HG02588 (cell line): ENCODE measurements around the gene CBARP.
A peak's percentile ranks its signal among the peaks of the same experiment; 100 is the strongest.

Experiments
- ATAC-seq: cut with Tn5 transposase; IDR thresholded peaks from one replicate; pipeline ENCODE4 v1.9.1; 2021; ENCODE audit warnings: mild to moderate bottlenecking, moderate library complexity; ENCODE audit not compliant: unreplicated experiment

The CBARP gene

DNA sequence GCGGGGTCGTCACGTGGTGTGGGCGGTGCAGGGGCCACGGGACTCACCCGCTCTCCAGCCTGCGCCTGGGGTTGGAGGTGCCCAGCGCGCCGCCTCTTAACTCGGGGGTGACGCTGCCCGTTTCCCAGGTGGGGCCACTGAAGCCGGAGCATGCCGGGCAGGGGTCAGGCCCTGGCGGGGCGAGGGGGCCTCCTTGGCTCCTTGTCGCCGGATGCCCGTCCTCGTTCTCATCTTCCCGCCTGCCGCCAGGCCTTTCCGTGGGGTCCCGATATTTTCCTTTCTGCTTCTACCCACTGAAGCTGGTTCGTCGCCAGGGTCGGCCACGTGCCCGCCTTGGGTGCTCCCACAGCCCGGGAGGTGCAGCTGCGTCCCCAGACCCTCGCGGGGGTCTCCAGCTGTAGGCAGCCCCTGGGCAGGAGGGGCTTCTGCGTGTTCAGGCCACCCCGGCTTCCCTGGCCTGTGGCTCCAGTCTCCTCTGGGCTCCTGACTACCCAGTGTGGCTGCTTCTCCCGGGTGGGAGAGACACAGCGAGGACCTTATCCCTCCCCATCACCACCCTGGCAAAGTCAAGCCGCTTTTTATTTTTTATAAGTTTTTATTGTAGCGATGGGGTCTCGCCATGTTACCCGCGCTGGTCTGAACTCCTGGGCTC lies 38.3 kb upstream of the CBARP start:
- peak; percentile 0 for ATAC-seq

DNA sequence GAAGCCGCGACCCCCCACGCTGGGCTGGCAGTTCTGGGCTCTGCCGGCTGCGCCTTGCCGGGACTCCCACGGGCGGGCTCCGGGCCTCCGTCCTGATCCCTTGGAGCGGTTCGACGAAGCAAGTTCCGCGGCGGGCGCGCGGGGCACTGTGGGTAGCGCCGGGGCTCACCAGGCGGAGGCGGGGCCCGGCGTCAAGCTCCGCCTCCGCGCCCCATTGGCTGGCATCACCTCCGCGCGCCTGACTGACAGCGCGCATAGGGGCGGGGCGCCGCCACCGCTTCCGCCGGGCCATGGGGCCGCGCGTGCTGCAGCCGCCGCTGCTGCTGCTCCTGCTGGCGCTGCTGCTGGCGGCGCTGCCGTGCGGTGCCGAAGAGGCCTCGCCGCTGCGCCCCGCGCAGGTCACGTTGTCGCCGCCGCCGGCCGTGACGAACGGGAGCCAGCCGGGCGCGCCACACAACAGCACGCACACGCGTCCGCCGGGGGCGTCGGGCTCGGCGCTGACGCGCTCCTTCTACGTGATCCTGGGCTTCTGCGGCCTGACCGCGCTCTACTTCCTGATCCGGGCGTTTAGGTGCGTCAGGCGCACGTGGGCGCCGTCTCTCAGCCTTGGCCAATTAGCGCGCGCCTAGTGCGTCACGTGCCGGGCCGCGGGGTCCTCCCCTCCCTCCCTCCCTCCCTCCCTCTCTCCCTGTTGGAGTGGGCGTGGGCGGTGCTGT lies 37.6 kb upstream of the CBARP start, which contains the start of gene FAM174C:
FAM174C (plus strand) TSS at position 271 of the 716 bp plus-strand sequence; CDS start at position 291, 20 bp downstream.
- peak; percentile 70 for ATAC-seq

- ATAC-seq, result no peak
These were observed 37.1 kb upstream of the CBARP start for GRCh38 chr19:1274852-1275259.

DNA sequence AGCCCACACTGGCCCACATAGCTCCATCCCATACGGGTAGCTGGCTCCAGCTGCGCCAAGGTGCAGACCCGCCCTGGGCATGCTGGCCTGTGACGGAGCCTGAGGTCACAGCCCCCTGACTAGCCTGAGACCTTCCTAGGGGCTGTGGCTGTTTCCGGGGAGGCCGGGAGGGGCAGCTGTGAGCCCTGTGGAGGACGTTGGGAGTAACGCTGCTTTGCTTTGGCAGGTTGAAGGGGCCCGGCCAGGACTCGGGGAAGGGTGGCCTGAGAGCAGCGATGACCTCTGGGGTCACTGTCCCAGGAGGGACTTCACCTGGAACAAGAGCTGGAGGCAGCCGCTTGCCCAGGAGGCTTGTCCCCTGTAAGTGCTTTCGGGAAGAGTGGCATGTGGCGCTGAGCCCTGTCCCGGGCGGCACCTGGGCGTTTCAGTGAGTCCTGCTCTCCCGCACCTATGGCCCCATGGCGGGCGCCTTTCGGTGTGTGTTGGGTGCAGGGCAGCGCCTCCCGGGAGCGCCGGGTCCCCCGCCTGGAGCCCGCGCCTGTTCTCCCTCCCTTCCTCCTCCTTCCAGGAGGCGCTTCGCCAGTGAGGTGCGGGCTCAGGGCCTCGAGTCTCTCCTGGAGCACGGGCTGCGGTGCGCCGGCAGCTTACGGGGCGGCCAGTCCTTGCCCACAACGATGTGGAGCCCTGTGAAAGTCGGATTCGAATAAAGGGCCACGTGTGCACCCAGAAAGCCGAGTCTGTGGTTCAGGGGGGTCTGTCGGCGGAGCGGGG lies 36.5 kb upstream of the CBARP start:
- no peak for ATAC-seq

- ATAC-seq, result no peak
These were observed 35.6 kb upstream of the CBARP start for GRCh38 chr19:1273263-1274041.

DNA sequence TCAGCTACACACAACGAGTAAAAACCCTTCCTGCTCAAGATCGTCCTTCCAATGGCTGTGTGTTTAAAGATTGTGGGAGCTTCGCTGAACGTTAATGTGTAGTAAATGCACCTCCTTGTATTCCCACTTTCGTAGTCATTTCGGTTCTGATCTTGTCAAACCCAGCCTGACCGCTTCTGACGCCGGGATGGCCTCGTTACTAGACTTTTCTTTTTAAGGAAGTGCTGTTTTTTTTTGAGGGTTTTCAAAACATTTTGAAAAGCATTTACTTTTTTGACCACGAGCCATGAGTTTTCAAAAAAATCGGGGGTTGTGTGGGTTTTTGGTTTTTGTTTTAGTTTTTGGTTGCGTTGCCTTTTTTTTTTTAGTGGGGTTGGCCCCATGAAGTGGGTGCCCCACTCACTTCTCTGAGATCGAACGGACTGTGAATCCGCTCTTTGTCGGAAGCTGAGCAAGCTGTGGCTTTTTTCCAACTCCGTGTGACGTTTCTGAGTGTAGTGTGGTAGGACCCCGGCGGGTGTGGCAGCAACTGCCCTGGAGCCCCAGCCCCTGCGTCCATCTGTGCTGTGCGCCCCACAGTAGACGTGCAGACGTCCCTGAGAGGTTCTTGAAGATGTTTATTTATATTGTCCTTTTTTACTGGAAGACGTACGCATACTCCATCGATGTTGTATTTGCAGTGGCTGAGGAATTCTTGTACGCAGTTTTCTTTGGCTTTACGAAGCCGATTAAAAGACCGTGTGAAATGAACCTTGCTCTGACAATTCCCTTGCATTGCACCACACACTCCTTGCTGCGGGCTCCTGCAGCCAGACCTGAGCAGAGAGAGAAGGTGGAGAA lies 34.8 kb upstream of the CBARP start:
- ATAC-seq, result no peak

- ATAC-seq, result no peak
These were observed 34.0 kb upstream of the CBARP start for GRCh38 chr19:1271528-1272422.

DNA sequence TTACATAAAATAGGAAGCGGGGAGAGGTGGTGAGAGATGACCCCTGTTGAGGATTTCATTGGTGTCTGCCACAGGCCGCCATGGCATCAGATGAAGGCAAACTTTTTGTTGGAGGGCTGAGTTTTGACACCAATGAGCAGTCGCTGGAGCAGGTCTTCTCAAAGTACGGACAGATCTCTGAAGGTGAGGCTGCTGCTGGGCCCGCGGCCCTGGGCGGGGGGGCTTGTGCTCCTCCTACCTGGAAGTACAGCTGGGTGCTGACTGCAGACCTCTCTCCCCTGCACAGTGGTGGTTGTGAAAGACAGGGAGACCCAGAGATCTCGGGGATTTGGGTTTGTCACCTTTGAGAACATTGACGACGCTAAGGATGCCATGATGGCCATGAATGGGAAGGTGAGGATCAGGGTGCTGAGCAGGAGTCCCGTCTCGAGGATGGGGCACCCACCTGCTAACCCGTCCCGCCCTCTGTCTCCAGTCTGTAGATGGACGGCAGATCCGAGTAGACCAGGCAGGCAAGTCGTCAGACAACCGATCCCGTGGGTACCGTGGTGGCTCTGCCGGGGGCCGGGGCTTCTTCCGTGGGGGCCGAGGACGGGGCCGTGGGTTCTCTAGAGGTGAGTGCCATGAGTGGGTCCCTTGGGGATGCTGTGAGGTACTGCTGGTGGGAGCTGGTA lies 33.2 kb upstream of the CBARP start:
- ATAC-seq, result no peak

- ATAC-seq, result no peak
These were observed 32.5 kb upstream of the CBARP start for GRCh38 chr19:1270213-1270853.

GRCh38 chr19:1269478-1270212 lies 31.8 kb upstream of the CBARP start:
- peak; percentile 30 for ATAC-seq

- ATAC-seq, result peak; percentile 47
These were observed 31.3 kb upstream of the CBARP start, which contains the start of gene CIRBP for GRCh38 chr19:1269065-1269477. Gene CIRBP (plus strand): TSS chr19:1269332. CDS start chr19:1270934, 1,602 bp downstream.

GRCh38 chr19:1268226-1269064 lies 30.6 kb upstream of the CBARP start:
- no peak for ATAC-seq

- ATAC-seq, result no peak
These were observed 29.8 kb upstream of the CBARP start for GRCh38 chr19:1267477-1268225.

- peak; percentile 14 for ATAC-seq
These were observed 29.2 kb upstream of the CBARP start for GRCh38 chr19:1266916-1267476.
